CD4-positive, alpha-beta T cell treated with Interleukin-2 at 100 ng/mL for 4 hours (primary cell): ENCODE data around the gene CTSA.
"Not testable (repeated sequence)": the region's sequence is repeated elsewhere in the genome, so short reads cannot be mapped to it uniquely, and the experiment has no call there.

Experiments
- DNase-seq: peaks from one replicate; pipeline ENCODE4 v3.0.0-alpha.2; 2020; ENCODE audit warnings: low spot score

CTSA gene

DNA sequence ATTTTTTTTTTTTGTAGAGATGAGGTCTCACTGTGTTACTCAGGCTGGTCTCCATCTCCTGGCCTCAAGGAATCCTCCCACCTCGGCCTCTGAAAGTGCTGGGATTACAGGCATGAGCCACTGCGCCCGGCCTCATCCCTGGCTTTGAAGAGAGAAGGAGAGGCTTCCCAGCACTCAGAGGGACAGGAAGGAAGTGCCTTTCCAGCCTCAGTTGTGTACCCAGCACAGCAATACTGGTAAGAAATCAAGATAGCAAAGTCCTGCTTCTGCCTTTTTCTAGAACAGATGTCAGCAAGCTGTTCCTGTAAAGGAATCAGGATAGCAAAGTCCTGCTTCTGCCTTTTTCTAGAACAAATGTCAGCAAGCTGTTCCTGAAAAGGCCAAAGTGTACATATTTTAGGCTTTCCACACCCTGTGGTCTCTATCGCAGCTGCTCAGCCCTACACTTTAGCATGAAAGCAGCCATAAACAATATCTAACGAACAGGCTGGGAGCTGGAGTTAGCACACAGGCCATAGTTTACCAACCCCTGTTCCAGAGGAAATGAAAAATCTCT lies 27.1 kb downstream of the CTSA start:
- no peak for DNase-seq

- DNase-seq, result no peak
Measured at GRCh38 chr20:45918779-45919537, 27.8 kb downstream of the CTSA start.

GRCh38 chr20:45919542-45920399 lies 28.6 kb downstream of the CTSA start:
- DNase-seq, result no peak

GRCh38 chr20:45920462-45921336 lies 29.6 kb downstream of the CTSA start:
- DNase-seq, result no peak

- DNase-seq, result no peak
Measured at GRCh38 chr20:45921337-45922189, 30.4 kb downstream of the CTSA start.

DNA sequence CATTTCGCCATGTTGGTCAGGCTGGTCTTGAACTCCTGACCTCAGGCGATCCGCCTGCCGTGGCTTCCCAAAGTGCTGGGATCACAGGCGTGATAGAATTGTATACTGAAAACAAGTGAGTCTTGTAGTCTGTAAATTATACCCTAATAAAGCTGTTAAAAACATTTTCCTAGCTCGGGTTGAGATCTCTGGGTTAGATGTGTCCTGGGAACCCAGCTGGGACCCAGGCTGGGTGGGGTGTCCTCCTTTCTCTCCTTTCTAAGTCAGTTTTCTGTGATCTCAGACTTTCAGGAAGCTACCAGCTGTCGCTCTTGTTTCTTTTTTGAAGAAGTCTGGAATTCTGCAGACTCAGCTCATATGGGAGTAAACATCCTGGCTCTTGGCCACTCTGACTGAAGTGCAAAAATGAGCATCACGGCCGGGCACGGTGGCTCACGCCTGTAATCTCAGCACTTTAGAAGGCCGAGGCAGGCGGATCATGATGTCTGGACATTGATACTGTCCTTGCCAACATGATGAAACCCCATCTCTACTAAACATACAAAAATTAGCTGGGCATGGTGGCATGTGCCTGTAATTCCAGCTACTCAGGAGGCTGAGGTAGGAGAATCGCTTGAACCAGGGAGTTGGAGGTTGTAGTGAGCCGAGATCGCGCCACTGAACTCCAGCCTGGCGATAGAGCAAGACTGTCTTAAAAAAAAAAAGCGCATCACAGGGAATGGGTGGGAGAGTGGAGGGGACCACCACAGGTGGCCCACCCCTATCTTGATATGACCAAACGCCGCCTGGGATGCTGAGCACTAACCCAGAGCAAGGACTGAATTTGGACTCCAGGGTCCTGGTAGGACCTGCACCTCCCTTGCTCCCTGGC lies 33.5 kb downstream of the CTSA start:
- DNase-seq, result no peak

GRCh38 chr20:45925821-45926506 lies 34.8 kb downstream of the CTSA start:
- no peak for DNase-seq

GRCh38 chr20:45926731-45927070 lies 35.6 kb downstream of the CTSA start:
- DNase-seq, result no peak

DNA sequence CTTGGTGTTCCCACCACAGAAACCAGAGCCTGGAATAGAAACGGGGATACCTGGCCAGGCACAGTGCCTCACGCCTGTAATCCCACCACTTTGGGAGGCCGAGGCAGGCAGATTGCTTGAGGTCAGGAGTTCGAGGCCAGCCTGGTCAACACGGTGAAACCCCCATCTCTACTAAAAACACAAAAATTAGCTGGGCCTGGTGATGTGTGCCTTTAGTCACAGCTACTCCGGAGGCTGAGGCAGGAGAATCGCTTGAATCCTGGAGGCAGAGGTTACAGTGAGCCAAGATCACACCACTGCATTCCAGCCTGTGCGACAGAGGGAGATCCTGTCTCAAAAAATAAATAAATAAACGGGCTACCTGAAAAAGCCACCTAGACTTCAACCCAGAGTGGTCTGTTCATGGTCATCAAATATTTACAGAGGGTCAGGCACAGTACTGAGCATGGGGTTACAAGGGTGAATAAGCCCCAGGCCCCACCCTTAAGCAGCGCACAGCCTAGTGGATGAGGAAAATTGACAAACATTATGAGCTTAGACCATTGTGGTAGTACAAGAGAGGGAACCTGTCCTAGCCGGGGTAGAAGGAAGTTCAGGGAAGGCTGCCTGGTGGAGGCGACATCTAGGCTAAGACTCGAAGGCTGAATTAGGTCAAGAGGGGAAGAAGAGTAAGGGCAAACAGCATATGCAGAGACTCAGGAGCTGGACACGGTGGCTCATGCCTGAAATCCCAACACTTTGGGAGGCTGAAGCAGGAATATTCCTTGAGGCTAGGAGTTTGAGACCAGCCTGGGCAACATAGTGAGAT lies 36.1 kb downstream of the CTSA start:
- DNase-seq, result no peak

- not testable (repeated sequence) for DNase-seq
Measured at GRCh38 chr20:45931680-45932079, 40.5 kb downstream of the CTSA start.

GRCh38 chr20:45933266-45934045 lies 42.3 kb downstream of the CTSA start:
- peak; percentile 58 for DNase-seq

GRCh38 chr20:45934046-45934585 lies 43.0 kb downstream of the CTSA start:
- no peak for DNase-seq

DNA sequence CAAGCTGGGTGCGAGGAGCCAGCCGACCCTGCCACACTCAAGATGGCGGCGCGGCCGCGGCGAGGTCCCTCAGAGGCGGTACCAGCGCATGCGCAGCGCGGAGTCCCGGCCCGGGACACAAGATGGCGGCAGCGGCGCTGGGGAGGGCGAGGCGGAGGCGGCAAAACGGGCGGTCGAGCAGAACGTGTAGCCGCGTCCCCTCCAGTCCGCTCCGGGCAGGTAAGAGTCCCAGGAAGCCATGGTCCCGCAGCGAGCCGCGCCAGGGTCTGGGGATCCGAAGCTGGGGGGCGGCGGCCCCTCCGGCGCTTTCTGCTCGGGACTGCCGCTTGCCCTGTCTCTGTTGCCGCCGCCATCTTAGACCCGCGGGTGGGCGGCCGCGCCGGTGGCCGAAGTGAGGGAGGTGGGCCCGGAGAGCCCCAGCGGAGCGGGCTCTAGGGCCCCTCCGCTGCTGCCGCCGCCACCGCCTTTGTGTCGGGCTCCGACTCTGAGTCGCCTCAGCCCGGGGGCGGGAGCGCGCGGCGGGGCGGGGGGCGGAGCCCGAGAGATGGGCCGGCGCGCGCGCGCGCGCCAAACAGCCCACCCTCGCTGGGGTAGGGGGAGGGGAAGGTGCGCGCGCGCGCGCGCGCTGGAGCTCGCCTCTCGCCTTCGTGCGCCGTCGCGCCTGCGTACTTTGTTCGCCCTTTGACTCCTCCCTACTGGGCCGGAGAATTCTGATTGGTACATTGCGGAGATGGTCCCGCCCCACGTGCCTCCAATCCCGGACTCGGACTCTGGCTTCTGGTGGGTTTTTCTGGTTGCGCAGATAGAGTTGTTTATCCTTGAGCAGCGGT lies 43.7 kb downstream of the CTSA start, which contains the start of gene PCIF1:
Gene PCIF1, plus strand, starts transcription at position 98 of the 830 bp plus-strand sequence. CDS start 4,317 bp downstream, outside the sequence.
- DNase-seq, result peak; percentile 98

DNA sequence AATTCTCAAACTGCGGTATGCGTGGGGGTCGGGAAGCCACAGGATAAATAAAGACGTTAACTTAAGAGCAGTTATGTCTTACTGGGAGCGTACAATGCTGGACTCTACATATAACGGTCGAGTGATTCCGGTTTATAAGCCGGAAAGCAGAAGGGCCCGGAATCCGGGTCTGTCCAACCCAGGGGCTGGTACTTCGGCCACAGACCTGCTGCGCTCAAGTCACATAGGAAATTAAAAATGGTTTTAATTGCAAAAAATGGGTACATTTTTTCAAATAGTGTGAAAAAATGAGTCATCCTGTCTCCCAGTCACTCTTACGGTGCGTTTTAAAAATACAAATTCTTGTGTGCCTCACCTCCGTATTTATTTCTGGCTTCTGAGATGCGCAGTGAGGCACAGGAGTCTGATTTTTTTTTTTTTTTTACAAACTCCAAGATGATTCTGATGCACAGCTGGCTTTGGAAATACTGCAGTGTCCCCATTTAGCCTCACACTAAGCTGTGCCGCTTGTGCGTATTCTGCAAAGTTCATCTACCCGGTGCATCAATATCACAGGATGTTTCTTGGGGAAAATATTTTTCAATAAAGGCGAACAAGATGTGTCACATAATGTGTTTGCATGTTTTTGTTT lies 44.4 kb downstream of the CTSA start:
- peak; percentile 52 for DNase-seq

DNA sequence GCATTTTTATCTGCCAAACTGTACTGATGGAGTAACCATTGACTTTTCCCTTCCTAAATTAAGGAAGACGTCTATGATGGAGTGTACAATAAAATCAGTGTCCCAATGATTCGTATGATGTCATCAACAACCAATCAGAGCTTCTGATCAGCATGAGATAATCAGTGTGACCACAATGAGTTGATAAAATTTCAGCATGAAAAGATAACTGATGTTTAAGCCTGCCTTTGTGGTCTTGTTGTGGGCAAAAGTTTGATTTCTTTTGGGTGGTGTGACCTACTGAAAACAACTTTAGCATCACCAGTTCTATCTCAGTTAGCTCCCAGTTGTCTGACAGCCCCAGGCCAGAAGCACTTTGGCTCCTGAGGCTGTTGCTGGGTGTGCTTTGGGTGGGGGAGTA lies 46.6 kb downstream of the CTSA start:
- DNase-seq, result peak; percentile 25
